CD4-positive, alpha-beta T cell treated with Interleukin-10 for 1 hour (primary cell): ENCODE measurements around the gene LILRB4.
"Not testable (repeated sequence)": the region's sequence is repeated elsewhere in the genome, so short reads cannot be mapped to it uniquely, and the experiment has no call there.

Experiments
- DNase-seq: peaks from one replicate; pipeline ENCODE4 v3.0.0-alpha.2; 2020

Gene LILRB4

DNA sequence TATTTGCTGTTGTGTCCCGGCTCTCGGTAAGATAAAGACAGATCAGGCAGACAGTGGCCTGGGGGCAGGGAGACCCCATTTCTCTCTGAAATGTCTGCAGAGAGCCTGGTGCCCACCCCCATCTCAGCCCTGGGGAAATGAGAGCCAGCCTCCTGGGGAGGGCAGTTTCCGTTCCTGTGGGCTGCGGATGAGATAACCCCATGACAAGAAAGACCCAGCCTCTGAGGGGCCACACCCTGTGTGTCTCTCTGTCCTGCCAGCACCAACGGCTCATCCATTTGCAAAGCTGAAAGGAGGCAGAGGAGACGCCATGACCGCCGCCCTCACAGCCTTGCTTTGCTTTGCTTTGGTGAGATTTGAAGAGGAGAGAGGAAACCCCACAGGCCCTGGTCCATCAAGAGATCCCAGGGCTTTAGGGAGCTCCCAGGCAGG is 33.3 kb downstream of the LILRB4 start:
- DNase-seq, result no peak

- no peak for DNase-seq
Measured at GRCh38 chr19:54696766-54697165, 34.0 kb downstream of the LILRB4 start.

GRCh38 chr19:54697716-54698115 is 34.9 kb downstream of the LILRB4 start:
- not testable (repeated sequence) for DNase-seq

GRCh38 chr19:54704928-54705327 is 42.1 kb downstream of the LILRB4 start:
- DNase-seq, result no peak

DNA sequence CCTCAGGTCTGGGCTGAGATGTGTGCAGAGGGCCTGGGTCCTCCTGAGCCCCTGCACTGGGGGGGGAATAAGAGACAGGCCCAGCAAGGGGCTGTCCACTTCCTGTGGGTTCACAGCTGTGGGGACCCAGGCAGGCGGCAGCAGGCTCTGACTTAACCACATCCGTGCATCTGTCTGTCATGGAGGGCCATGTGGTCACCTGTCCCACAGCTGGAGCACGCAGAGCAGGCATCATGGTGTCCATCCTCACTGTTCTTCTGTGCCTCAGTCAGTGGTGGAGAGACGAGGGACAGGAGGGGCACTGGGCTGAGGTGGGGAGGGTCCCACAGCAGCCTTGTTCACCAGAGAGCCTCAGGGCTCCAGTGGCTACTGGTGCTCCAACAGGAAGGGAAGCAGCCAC is 45.2 kb downstream of the LILRB4 start:
- peak; percentile 18 for DNase-seq

- DNase-seq, result no peak
Measured at GRCh38 chr19:54708781-54709180, 46.0 kb downstream of the LILRB4 start.

GRCh38 chr19:54709212-54709948 is 46.6 kb downstream of the LILRB4 start:
- no peak for DNase-seq

DNA sequence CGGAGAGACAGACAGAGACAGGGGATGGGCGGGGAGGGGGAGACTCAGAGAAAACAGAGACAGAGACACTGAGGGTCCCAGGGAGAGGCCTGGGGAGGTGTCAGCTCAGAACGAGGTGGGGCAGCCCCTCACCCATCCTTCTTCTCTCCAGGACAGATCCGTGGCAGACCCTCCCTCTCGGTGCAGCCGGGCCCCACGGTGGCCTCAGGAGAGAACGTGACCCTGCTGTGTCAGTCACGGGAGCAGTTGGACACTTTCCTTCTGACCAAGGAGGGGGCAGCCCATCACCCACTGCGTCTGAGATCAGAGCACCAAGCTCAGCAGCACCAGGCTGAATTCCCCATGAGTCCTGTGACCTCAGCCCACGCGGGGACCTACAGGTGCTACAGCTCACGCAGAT is 47.2 kb downstream of the LILRB4 start:
- not testable (repeated sequence) for DNase-seq
